Activated CD4-positive, alpha-beta T cell treated with anti-CD3 and anti-CD28 coated beads, Interleukin-2, amount 50 U/mL, for 24 hours (primary cell): ENCODE results near the gene GGCT.
"Not testable (repeated sequence)": the region's sequence is repeated elsewhere in the genome, so short reads cannot be mapped to it uniquely, and the experiment has no call there.

Experiments used
- DNase-seq, 2 donors: peaks; one replicate each; pipeline ENCODE4 v3.0.0-alpha.2; 2020; ENCODE audit warnings: low read depth in 1 of 2, low spot score in 1 of 2

Gene GGCT

GRCh38 chr7:30504301-30505173 is at the start of gene GGCT:
Gene GGCT (minus strand): TSS chr7:30504829. CDS start chr7:30504709, 120 bp downstream.
- peak; percentile 88 to 97 for DNase-seq

DNA sequence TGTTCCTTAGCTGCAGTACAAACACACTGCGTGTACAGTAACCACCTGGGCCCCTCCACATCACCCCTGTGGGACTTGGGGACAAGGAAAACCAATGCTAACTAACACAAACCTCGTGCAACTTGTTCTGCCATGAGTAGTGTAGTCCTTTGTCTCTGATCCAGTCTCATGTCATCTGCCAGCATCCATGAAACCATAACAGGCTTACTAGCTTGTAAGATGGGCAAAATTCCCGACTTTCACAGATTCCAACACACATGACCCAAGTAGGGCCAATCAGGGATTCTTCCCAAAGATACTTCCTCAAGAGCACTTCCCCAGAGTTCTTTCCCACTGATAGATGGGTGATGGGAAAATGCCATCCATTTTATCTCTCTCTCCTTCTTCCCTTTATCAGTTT is 48.9 kb upstream of the GGCT start:
- no peak for DNase-seq

GRCh38 chr7:30553141-30553540 is 48.5 kb upstream of the GGCT start:
- no peak for DNase-seq

- DNase-seq = no peak
These were observed 47.7 kb upstream of the GGCT start for GRCh38 chr7:30552330-30552729.

DNA sequence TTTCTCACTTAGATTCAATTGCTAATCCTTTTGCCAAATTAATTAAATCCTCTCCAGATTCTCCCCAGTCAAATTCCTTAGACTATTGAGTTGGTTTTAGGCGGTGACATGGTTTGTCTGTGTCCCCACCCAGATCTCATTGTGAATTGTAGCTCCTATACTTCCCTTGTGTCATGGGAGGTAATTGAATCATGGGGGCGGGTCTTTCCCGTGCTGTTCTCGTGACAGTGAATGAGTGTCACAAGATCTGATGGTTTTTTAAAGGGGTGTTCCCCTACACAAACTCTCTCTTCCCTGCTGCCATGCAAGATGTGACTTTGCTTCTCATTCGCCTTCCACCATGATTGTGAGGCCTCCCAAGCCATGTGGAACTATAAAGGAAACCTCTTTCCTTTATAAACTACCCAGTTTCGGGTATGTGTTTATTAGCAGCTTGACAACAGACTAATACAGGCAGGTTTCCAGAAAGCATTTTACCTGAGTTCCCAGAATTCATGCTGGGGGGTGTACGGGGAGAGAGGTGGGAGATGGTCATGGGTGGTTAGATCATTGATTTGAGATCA is 45.4 kb upstream of the GGCT start:
- no peak for DNase-seq

DNA sequence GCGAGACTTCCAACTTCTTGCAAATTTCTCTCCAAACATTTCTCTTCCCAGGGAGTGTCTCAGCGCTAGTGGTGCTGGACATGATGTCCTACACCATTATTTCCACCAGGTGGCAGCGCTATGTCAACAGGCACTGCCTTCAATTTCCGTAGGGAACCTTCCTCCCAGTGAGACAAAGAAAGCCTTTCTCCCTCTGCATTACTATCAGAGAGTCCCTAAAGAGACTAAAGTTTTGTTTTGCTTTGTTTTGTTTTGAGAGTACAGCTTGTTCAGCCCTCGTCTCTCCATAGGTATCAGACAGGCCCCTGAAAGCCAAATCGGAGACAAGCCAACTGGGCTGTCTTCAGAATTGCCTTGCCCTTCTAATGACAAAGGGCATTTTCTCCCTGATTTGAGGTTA is 44.2 kb upstream of the GGCT start:
- DNase-seq = no peak

DNA sequence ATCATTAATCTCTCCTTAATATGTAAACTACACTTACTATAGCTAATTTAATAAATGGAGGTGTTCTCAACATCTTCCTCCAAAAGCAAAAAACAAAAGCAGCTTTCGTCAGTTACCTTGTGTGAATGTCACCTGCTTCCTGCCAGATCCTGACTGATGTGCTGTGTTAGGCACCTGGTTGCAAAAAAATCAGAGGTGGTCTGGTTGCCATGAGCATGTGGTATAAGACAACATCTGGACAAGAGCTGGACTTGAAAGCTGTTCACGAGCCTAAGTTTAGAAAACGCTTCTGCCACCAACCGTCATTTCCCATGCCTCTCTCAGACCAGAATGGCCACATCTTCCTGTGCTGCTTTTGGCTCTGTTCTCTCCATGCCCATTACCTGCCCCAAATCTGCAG is 42.0 kb upstream of the GGCT start:
- no peak for DNase-seq

GRCh38 chr7:30545791-30546555 is 41.3 kb upstream of the GGCT start:
- no peak for DNase-seq

GRCh38 chr7:30543813-30544525 is 39.3 kb upstream of the GGCT start:
- no peak for DNase-seq

DNA sequence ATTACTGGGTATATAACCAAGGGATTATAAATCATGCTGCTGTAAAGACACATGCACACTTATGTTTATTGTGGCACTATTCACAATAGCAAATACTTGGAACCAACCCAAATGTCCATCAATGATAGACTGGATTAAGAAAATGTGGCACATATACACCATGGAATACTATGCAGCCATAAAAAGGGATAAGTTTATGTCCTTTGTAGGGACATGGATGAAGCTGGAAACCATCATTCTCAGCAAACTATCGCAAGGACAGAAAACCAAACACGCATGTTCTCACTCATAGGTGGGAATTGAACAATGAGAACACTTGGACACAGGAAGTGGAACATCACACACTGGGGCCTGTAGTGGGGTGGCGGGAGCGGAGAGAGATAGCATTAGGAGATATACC is 38.5 kb upstream of the GGCT start:
- DNase-seq = not testable (repeated sequence)

GRCh38 chr7:30533886-30534285 is 29.3 kb upstream of the GGCT start:
- no peak for DNase-seq

GRCh38 chr7:30531286-30531685 is 26.7 kb upstream of the GGCT start:
- no peak for DNase-seq

- DNase-seq = no peak
These were observed 25.7 kb upstream of the GGCT start for GRCh38 chr7:30530373-30530772.

- no peak for DNase-seq
These were observed 24.1 kb upstream of the GGCT start for GRCh38 chr7:30528779-30529178.

GRCh38 chr7:30527297-30527696 is 22.7 kb upstream of the GGCT start:
- DNase-seq = not testable (repeated sequence)

GRCh38 chr7:30526163-30526562 is 21.5 kb upstream of the GGCT start:
- no peak for DNase-seq

DNA sequence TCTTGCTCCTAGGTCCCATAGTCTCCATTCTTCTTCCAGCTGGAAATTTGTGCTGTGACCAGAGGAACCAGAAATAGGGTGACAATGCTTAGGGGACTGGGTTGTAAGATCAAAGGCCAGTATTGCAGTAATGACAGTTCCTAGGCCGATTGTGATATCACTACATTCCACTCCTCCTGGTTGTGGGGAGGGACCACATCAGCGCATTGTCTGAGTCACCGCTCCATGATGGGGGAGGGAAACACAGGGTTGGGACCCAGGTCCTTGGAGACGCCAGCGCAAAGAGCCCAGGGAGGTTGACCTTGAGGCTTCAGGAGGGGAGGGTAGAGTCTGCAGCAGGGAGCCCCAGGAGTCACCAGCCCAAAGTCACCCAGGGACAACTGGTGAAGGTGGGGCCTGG is 20.8 kb upstream of the GGCT start:
- DNase-seq = no peak

DNA sequence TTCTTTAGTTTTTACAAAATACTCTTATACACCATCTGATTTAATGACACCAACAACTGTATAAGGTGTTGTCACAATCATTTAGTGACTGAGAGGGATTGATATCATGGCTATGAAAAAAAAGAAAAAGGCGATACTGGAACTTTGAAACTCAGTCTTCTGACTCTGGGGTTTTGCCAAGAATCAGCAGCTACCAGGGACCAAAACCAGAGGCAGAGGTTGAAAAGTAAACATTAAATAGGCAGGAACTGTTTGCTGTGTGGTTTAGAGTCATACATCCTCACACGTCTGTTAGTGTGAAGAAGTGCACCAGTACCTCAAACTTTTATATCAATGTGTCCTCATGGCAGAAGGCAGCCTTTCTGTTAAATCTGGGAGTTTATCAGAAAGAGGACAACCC is 19.9 kb upstream of the GGCT start:
- DNase-seq = no peak

GRCh38 chr7:30523466-30523865 is 18.8 kb upstream of the GGCT start:
- DNase-seq = no peak

- no peak for DNase-seq
These were observed 17.5 kb upstream of the GGCT start for GRCh38 chr7:30522159-30522558.

DNA sequence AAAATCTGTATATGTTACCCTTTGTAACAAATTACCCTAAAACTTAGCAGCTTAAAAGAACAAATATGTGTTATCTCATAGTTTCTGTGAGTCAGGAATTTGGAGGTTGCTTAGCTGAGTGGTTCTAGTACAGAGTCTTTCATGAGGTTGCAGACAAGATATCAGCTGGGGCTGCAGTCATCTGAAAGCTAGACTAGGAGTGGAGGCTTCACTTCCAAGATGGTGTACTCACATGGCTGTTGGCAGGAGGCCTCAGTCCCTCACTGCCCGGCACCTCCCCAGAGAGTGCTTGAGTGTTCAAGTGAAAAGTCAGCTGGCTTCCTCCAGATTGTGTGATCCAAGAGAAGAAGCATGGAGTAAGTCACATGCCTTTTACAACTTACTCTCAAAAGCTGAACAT is 16.9 kb upstream of the GGCT start:
- no peak for DNase-seq
